Measurements from ENCODE around the gene SOX14. TPM values are rescaled to one million over a fixed set of nuclear protein-coding genes. Genes with fewer than 3 reads are reported as not detected.

SOX14 gene
- total RNA-seq, 1 donor from 2014 or later: 19.7 TPM

GRCh38 chr3:137771401-137772213, 7.5 kb downstream of the SOX14 start:
- peak; percentile 62 for DNase-seq (ENCODE audit: low spot score)
- H3K4me1 Mint-ChIP-seq (ENCODE audit: unreplicated experiment): peaks cover 71% of the 10 kb centered on the region
- peak overlapping the region; percentile 93 for H3K4me3 Mint-ChIP-seq (ENCODE audit: unreplicated experiment)
- no peak for TF ChIP-seq CTCF (IDR thresholded peaks at IDR 0.05; ENCODE audit: unreplicated experiment)
- peaks cover 4% of the 10 kb centered on the region for H3K27me3 Mint-ChIP-seq (ENCODE audit: unreplicated experiment)
- H3K27ac Mint-ChIP-seq (ENCODE audit: unreplicated experiment): peak overlapping the region; percentile 99
- H3K9me3 Mint-ChIP-seq (ENCODE audit: unreplicated experiment): no peaks in the 10 kb centered on the region
- peaks cover under 1% of the 10 kb centered on the region for H3K36me3 Mint-ChIP-seq (ENCODE audit: low read depth, unreplicated experiment)

GRCh38 chr3:137772214-137772955, 8.3 kb downstream of the SOX14 start:
- Mint-ChIP-seq H3K4me1 (ENCODE audit: unreplicated experiment) (peaks cover 67% of the 10 kb centered on the region), H3K27ac (ENCODE audit: unreplicated experiment) (peak overlapping the region; percentile 99), H3K36me3 (ENCODE audit: low read depth, unreplicated experiment) (peaks cover 9% of the 10 kb centered on the region), H3K27me3 (ENCODE audit: unreplicated experiment) (peaks cover 4% of the 10 kb centered on the region), H3K4me3 (ENCODE audit: unreplicated experiment) (peak overlapping the region; percentile 93), H3K9me3 (ENCODE audit: unreplicated experiment) (no peaks in the 10 kb centered on the region)
- no peak for DNase-seq (ENCODE audit: low spot score)
- no peak for TF ChIP-seq CTCF (IDR thresholded peaks at IDR 0.05; ENCODE audit: unreplicated experiment)

GRCh38 chr3:137778941-137779340, 14.8 kb downstream of the SOX14 start:
- no peak for TF ChIP-seq CTCF (IDR thresholded peaks at IDR 0.05; ENCODE audit: unreplicated experiment)
- Mint-ChIP-seq H3K9me3 (ENCODE audit: unreplicated experiment) (no peaks in the 10 kb centered on the region), H3K36me3 (ENCODE audit: low read depth, unreplicated experiment) (peaks cover 15% of the 10 kb centered on the region), H3K27me3 (ENCODE audit: unreplicated experiment) (peaks cover 3% of the 10 kb centered on the region), H3K27ac (ENCODE audit: unreplicated experiment) (no peak overlapping the region), H3K4me1 (ENCODE audit: unreplicated experiment) (peaks cover 49% of the 10 kb centered on the region), H3K4me3 (ENCODE audit: unreplicated experiment) (no peak overlapping the region)
- DNase-seq (ENCODE audit: low spot score): no peak

- Mint-ChIP-seq H3K27ac (ENCODE audit: unreplicated experiment) (no peak overlapping the region), H3K27me3 (ENCODE audit: unreplicated experiment) (peaks cover 3% of the 10 kb centered on the region), H3K4me1 (ENCODE audit: unreplicated experiment) (peaks cover 15% of the 10 kb centered on the region), H3K9me3 (ENCODE audit: unreplicated experiment) (no peaks in the 10 kb centered on the region), H3K4me3 (ENCODE audit: unreplicated experiment) (no peak overlapping the region), H3K36me3 (ENCODE audit: low read depth, unreplicated experiment) (peaks cover 6% of the 10 kb centered on the region)
- DNase-seq (ENCODE audit: low spot score): no peak
- no peak for TF ChIP-seq CTCF (IDR thresholded peaks at IDR 0.05; ENCODE audit: unreplicated experiment)
Measured at GRCh38 chr3:137787529-137787928, 23.4 kb downstream of the SOX14 start.

GRCh38 chr3:137789236-137789635, 25.1 kb downstream of the SOX14 start:
- TF ChIP-seq CTCF (IDR thresholded peaks at IDR 0.05; ENCODE audit: unreplicated experiment): no peak
- H3K27ac Mint-ChIP-seq (ENCODE audit: unreplicated experiment): no peak overlapping the region

More at GRCh38 chr3:137789236-137789635, 25.1 kb downstream of the SOX14 start:
- peaks cover 2% of the 10 kb centered on the region for H3K27me3 Mint-ChIP-seq (ENCODE audit: unreplicated experiment)
- H3K4me3 Mint-ChIP-seq (ENCODE audit: unreplicated experiment): no peak overlapping the region
- H3K4me1 Mint-ChIP-seq (ENCODE audit: unreplicated experiment): peaks cover 6% of the 10 kb centered on the region
- no peak for DNase-seq (ENCODE audit: low spot score)
- H3K36me3 Mint-ChIP-seq (ENCODE audit: low read depth, unreplicated experiment): no peaks in the 10 kb centered on the region
- H3K9me3 Mint-ChIP-seq (ENCODE audit: unreplicated experiment): no peaks in the 10 kb centered on the region
